OCI-LY3 (cell line): ENCODE data around the gene MYBPC1.

Experiments used
- CTCF ChIP-seq: fragments of 200-600, 300-600 bp; sonication (generic); IDR thresholded peaks from 2 replicates; pipeline ENCODE4 v1.5.1; 2014; ENCODE audit warnings: antibody characterized with exemption, low read length, low read depth
- EZH2phosphoT487 ChIP-seq: fragments of 200-600 bp; shearing (Covaris generic); IDR thresholded peaks from 2 replicates; pipeline ENCODE4 v1.6.1; 2018; ENCODE audit warnings: antibody characterized with exemption, mixed run types, low read depth

- TF ChIP-seq CTCF (no peak), EZH2phosphoT487 (peak; percentile 89)
Measured at GRCh38 chr12:101634724-101635123, 40.0 kb downstream of the MYBPC1 start.
